ENCODE measurements around the gene KLF3.

- TF ChIP-seq FOXM1 (IDR thresholded peaks at IDR 0.05; ENCODE audit: borderline replicate concordance): no peak
- no peak for TF ChIP-seq NFRKB (IDR thresholded peaks at IDR 0.05)
- TF ChIP-seq ELF4 (IDR thresholded peaks at IDR 0.05): no peak
- no peak for TF ChIP-seq SP1 (IDR thresholded peaks at IDR 0.05)
- TF ChIP-seq BHLHE40 (IDR thresholded peaks at IDR 0.05; ENCODE audit: borderline replicate concordance): no peak
- no peak for TF ChIP-seq HDGF (IDR thresholded peaks at IDR 0.05; ENCODE audit: borderline replicate concordance)
- no peak for TF ChIP-seq ZNF384 (IDR thresholded peaks at IDR 0.05)
- no peak for TF ChIP-seq FOXK2 (IDR thresholded peaks at IDR 0.05)
Measured at GRCh38 chr4:38634047-38634759, 29.8 kb upstream of the KLF3 start.

All from HEK293T (cell line).